Measurements from ENCODE around the gene MDC1. TPM values are rescaled to one million over a fixed set of nuclear protein-coding genes. Genes with fewer than 3 reads are reported as not detected.
"Not testable (repeated sequence)": the region's sequence is repeated elsewhere in the genome, so short reads cannot be mapped to it uniquely, and the experiment has no call there.

MDC1 gene
- total and polyA plus RNA-seq, 2 experiments from 2014 or later, result 4.9 to 7.1 TPM

DNA sequence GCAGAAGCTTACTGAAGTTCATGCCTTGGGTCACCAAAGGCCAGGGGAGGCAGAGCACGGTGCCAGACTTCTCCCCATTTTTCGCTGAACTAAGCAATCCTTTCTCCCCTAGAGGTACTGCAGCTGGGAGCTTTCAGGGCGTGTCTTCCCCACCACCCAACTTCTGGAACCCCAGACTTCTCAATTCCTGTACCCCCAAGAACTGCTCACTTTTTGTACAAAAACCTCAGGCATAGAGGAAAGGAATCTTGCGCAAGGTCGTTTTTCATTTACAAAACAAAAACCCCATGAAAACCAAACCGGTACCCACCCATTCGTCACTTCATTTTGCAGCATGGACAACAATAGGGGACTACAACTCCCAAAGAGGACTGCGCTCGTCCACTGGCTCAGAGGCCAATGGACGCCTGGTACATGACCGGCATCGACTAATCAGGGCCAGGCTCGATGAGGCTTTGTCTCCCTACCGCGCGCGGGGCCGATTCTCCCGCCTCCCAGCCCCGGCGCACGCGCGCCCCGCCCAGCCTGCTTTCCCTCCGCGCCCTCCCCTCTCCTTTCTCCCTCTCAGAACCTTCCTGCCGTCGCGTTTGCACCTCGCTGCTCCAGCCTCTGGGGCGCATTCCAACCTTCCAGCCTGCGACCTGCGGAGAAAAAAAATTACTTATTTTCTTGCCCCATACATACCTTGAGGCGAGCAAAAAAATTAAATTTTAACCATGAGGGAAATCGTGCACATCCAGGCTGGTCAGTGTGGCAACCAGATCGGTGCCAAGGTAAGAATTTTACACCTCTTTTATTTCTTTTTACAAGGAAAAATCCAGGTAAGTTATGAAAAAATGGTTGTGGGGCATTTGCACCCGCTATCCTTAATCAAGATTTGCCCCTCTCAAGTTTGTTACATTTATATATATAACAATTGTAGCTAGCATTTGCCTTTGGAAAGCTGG is 3.0 kb upstream of the MDC1 start, which contains the start of gene TUBB:
Gene TUBB (plus strand): TSS at position 562 of the 947 bp plus-strand sequence. CDS start 155 bp downstream, at position 717.
- H3K79me2 ChIP-seq (ENCODE audit: insufficient read depth), result peaks cover 87% of the 10 kb centered on the region
- H4K20me1 ChIP-seq (ENCODE audit: insufficient read depth), result peaks cover 19% of the 10 kb centered on the region; the same call in 1 of the 2 replicates
- peaks cover 60% of the 10 kb centered on the region for H3F3A ChIP-seq (ENCODE audit: insufficient read depth)
- H3K27ac ChIP-seq, result peak within 1 kb of the TSS; percentile 95
- H2AFZ ChIP-seq, result peak within 1 kb of the TSS; percentile 72
- H3K9ac ChIP-seq, result peak within 1 kb of the TSS; percentile 99
- peak within 1 kb of the TSS; percentile 97 for H3K4me3 ChIP-seq
- H3K4me2 ChIP-seq (ENCODE audit: unreplicated experiment), result peak within 1 kb of the TSS; percentile 93
- no peaks in the 10 kb centered on the region for H3K9me3 ChIP-seq (ENCODE audit: low read depth)
- TF ChIP-seq EZH2 (IDR thresholded peaks at IDR 0.05; ENCODE audit: insufficient read depth, poor library complexity, severe bottlenecking), result no peak
- DNase-seq, result peak; percentile 100
- in situ Hi-C loops (cut with MboI), result no loop called here
- WGBS, 2 experiments (ENCODE audit: low coverage in 1 of 2, low lambda C conversion rate in 2 of 2, missing lambda C conversion rate in 2 of 2), result 0 to 1% methylated on average over 23 to 38 of the region's 38 CpGs
- H3K36me3 ChIP-seq (ENCODE audit: low read depth), result peaks cover 25% of the 10 kb centered on the region
- H3K9me2 ChIP-seq (ENCODE audit: insufficient read depth), result no peaks in the 10 kb centered on the region
- no peaks in the 10 kb centered on the region for H3K27me3 ChIP-seq (replicated peaks; ENCODE audit: insufficient read depth)
- H3K4me1 ChIP-seq (ENCODE audit: insufficient read depth), result peaks cover 42% of the 10 kb centered on the region

DNA sequence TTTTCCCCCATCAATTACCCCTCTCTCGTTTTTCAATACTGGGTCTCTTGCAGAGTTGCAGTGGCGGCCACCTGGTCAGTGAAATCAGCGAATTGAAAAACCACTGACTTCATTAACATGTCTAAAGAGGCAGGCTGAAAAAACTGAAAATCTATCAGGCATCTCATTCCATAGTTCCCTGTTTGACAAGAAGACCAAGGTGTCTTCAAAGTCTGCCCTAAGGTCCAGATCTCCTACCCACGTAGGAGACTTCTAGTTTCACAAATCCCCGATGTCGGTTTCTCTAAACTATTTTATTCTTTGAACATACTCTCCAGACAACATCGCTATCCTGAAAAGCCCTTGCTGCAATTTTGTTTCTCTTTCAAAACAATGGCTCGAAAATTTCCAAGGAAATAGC is 2.3 kb upstream of the MDC1 start:
- H3K36me3 ChIP-seq (ENCODE audit: low read depth), result peaks cover 20% of the 10 kb centered on the region

DNA sequence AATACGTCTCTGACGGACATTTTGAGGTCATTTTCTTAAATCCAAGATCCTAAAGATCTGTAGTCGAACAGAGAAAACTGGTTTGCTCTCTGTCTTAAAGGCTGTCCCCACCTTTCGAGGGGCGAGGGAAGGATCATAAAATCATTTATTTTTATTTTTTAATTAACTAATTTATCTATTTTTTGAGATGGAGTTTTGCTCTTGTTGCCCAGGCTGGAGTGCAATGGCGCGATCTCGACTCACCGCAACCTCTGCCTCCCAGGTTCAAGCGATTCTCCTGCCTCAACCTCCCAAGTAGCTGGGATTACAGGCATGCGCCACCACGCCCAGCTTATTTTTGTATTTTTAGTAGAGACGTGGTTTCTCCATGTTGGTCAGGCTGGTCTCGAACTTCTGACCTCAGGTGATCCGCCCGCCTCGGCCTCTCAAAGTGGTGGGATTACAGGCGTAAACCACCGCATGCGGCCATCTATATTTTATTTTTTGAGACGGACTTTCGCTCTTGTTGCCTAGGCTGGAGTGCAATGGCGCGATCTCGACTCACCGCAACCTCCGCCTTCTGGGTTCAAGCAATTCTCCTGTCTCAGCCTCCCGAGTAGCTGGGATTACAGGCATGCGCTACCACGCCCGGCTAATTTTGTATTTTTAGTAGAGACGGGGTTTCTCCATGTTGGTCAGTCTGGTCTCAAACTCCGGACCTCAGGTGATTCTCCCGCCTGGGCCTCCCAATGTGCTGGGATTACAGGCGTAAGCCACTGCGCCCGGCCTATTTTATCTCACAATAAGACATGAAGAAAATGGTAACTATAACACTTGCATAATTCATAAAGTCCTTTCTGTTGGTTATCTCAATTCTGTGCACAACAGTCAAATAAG is 1.0 kb upstream of the MDC1 start:
- Histone ChIP-seq H3K79me2 (ENCODE audit: insufficient read depth) (peaks cover 76% of the 10 kb centered on the region), H3K9ac (peak overlapping the region; percentile 99), H3K27ac (peak overlapping the region; percentile 94), H3K4me1 (ENCODE audit: insufficient read depth) (peaks cover 22% of the 10 kb centered on the region), H3K36me3 (ENCODE audit: low read depth) (peaks cover 14% of the 10 kb centered on the region), H3K4me2 (ENCODE audit: unreplicated experiment) (peak overlapping the region; percentile 93), H3K4me3 (peak overlapping the region; percentile 57), H3F3A (ENCODE audit: insufficient read depth) (peaks cover 40% of the 10 kb centered on the region)
- H3K9me3 ChIP-seq (ENCODE audit: low read depth); H2AFZ ChIP-seq; in situ Hi-C loops (cut with MboI); H4K20me1 ChIP-seq (ENCODE audit: insufficient read depth); DNase-seq; H3K27me3 ChIP-seq (replicated peaks; ENCODE audit: insufficient read depth); H3K9me2 ChIP-seq (ENCODE audit: insufficient read depth): not testable (repeated sequence)
- WGBS, 2 experiments (ENCODE audit: low coverage in 1 of 2, low lambda C conversion rate in 2 of 2, missing lambda C conversion rate in 2 of 2), result 78 to 80% methylated on average over 35 to 37 of the region's 37 CpGs

More for the DNA sequence above, 2.3 kb upstream of the MDC1 start:
- in situ Hi-C loops (cut with MboI), result no loop called here
- Histone ChIP-seq H3K9me2 (ENCODE audit: insufficient read depth) (no peaks in the 10 kb centered on the region), H3K9ac (peak overlapping the region; percentile 99), H2AFZ (peak overlapping the region; percentile 72), H3K9me3 (ENCODE audit: low read depth) (no peaks in the 10 kb centered on the region), H4K20me1 (ENCODE audit: insufficient read depth) (peaks cover 16% of the 10 kb centered on the region; the same call in 1 of the 2 replicates), H3F3A (ENCODE audit: insufficient read depth) (peaks cover 53% of the 10 kb centered on the region), H3K79me2 (ENCODE audit: insufficient read depth) (peaks cover 87% of the 10 kb centered on the region), H3K4me3 (peak overlapping the region; percentile 97), H3K27ac (peak overlapping the region; percentile 94), H3K4me2 (ENCODE audit: unreplicated experiment) (peak overlapping the region; percentile 93), H3K4me1 (ENCODE audit: insufficient read depth) (peaks cover 35% of the 10 kb centered on the region), H3K27me3 (replicated peaks; ENCODE audit: insufficient read depth) (no peaks in the 10 kb centered on the region)
- 10 to 13% methylated on average over 8 of the region's 8 CpGs for WGBS, 2 experiments (ENCODE audit: low coverage in 1 of 2, low lambda C conversion rate in 2 of 2, missing lambda C conversion rate in 2 of 2)
- TF ChIP-seq EZH2 (IDR thresholded peaks at IDR 0.05; ENCODE audit: insufficient read depth, poor library complexity, severe bottlenecking) (no peak), EZH2phosphoT487 (IDR thresholded peaks at IDR 0.05; ENCODE audit: insufficient read depth, low read depth) (no peak)
- no peak for DNase-seq

DNA sequence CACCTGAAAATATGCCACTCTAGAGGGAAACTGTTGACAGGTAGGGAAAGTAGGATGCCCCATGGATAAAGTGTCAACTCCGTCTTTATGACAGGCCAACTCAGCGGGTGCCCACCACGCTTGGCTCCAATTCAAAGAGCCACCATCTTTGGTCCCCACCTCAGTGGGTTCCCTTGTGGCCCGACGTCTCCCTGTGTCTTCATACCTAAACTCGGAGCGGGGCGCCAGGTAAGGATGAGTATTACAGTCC is 277 bp downstream of the MDC1 start:
- Histone ChIP-seq H3K4me3 (peak overlapping the region; percentile 76), H3K9ac (peak overlapping the region; percentile 93), H3K9me3 (ENCODE audit: low read depth) (no peaks in the 10 kb centered on the region), H2AFZ (peak overlapping the region; percentile 68), H3K9me2 (ENCODE audit: insufficient read depth) (no peaks in the 10 kb centered on the region), H3F3A (ENCODE audit: insufficient read depth) (peaks cover 27% of the 10 kb centered on the region), H3K27me3 (replicated peaks; ENCODE audit: insufficient read depth) (no peaks in the 10 kb centered on the region), H3K27ac (peak overlapping the region; percentile 86), H3K79me2 (ENCODE audit: insufficient read depth) (peaks cover 64% of the 10 kb centered on the region), H3K36me3 (ENCODE audit: low read depth) (peaks cover 3% of the 10 kb centered on the region; the same call in 1 of the 2 replicates), H3K4me1 (ENCODE audit: insufficient read depth) (peaks cover 18% of the 10 kb centered on the region), H3K4me2 (ENCODE audit: unreplicated experiment) (peak overlapping the region; percentile 89), H4K20me1 (ENCODE audit: insufficient read depth) (no peaks in the 10 kb centered on the region)
- TF ChIP-seq EZH2 (IDR thresholded peaks at IDR 0.05; ENCODE audit: insufficient read depth, poor library complexity, severe bottlenecking), result no peak
- no peak for TF ChIP-seq EZH2phosphoT487 (IDR thresholded peaks at IDR 0.05; ENCODE audit: insufficient read depth, low read depth)
- no peak for DNase-seq
- 1 to 4% methylated on average over 8 of the region's 8 CpGs for WGBS, 2 experiments (ENCODE audit: low coverage in 1 of 2, low lambda C conversion rate in 2 of 2, missing lambda C conversion rate in 2 of 2)
- in situ Hi-C loops (cut with MboI), result no loop called here
